ENCODE measurements around the gene N4BP2.

The N4BP2 gene

GRCh38 chr4:40193578-40193977 lies 136.9 kb downstream of the N4BP2 start:
- no peak for DNase-seq

GRCh38 chr4:40194602-40195161 lies 138.0 kb downstream of the N4BP2 start:
- DNase-seq = peak; percentile 49

- no peak for DNase-seq
Observed at GRCh38 chr4:40195182-40196177, 138.8 kb downstream of the N4BP2 start.

- no peak for DNase-seq
Observed at GRCh38 chr4:40196272-40196671, 139.6 kb downstream of the N4BP2 start.

GRCh38 chr4:40196724-40197281 lies 140.2 kb downstream of the N4BP2 start, which contains the start of gene RHOH:
Gene RHOH, plus strand, starts transcription at chr4:40197031. Its CDS starts 46,356 bp downstream, at chr4:40243387.
- peak; percentile 64 for DNase-seq

GRCh38 chr4:40197879-40198689 lies 141.4 kb downstream of the N4BP2 start:
- DNase-seq = no peak

- DNase-seq = no peak
Observed at GRCh38 chr4:40199179-40199670, 142.6 kb downstream of the N4BP2 start.

- peak; percentile 60 for DNase-seq
Observed at GRCh38 chr4:40199999-40200874, 143.6 kb downstream of the N4BP2 start.

GRCh38 chr4:40200875-40201801 lies 144.5 kb downstream of the N4BP2 start:
- no peak for DNase-seq

- DNase-seq = no peak
Observed at GRCh38 chr4:40201898-40202297, 145.2 kb downstream of the N4BP2 start.

- DNase-seq = no peak
Observed at GRCh38 chr4:40202474-40202873, 145.8 kb downstream of the N4BP2 start.

GRCh38 chr4:40204507-40205258 lies 148.0 kb downstream of the N4BP2 start:
- no peak for DNase-seq

GRCh38 chr4:40205259-40206198 lies 148.9 kb downstream of the N4BP2 start:
- DNase-seq = no peak

- DNase-seq = no peak
Observed at GRCh38 chr4:40206426-40206825, 149.8 kb downstream of the N4BP2 start.
